22Rv1 (cell line): ENCODE results near the gene VTI1A.

Source experiments
- CTCF ChIP-seq: fragments of 450-650 bp; IDR thresholded peaks from 2 replicates; pipeline ENCODE4 v1.5.1; 2017; ENCODE audit warnings: mild to moderate bottlenecking
- ZFX ChIP-seq: fragments of 450-650 bp; IDR thresholded peaks from 2 replicates; pipeline ENCODE4 v1.6.1; 2017; ENCODE audit warnings: antibody characterized with exemption, borderline replicate concordance

GRCh38 chr10:112769611-112770370 is 322.8 kb downstream of the VTI1A start:
- no peak for TF ChIP-seq CTCF
- no peak for TF ChIP-seq ZFX
